K562 (cell line): ENCODE results near the gene DERL3.

Experiments
- CREM ChIP-seq: IDR thresholded peaks from 2 replicates; pipeline ENCODE4 v1.6.1; 2014; ENCODE audit warnings: antibody characterized with exemption, low read depth
- EZH2 ChIP-seq: IDR thresholded peaks from 2 replicates; pipeline ENCODE4 v1.6.1; 2012; ENCODE audit warnings: low read depth, mild to moderate bottlenecking, inconsistent platforms, low read length, borderline replicate concordance
- FOXJ3 ChIP-seq: sonication (generic); formaldehyde crosslinking; IDR thresholded peaks from 2 replicates; pipeline ENCODE4 v1.4.0; 2020; ENCODE audit warnings: mild to moderate bottlenecking, missing genetic modification reagents
- FOXK2 ChIP-seq, 2 experiments: fragments of 450-650 bp; IDR thresholded peaks in 1 of 2; conservative IDR thresholded peaks in 1 of 2; 2 replicates each; pipeline ENCODE4 v1.6.1; 2016; ENCODE audit warnings: low read depth in 2 of 2, mild to moderate bottlenecking in 1 of 2
- KDM1A ChIP-seq, 2 experiments: fragments of 450-650 bp; IDR thresholded peaks; 2 replicates each; pipeline ENCODE4 v1.6.1; 2016; ENCODE audit warnings: mild to moderate bottlenecking in 2 of 2
- TAF1 ChIP-seq: IDR thresholded peaks from 2 replicates; pipeline ENCODE4 v1.6.1; 2011; ENCODE audit warnings: mild to moderate bottlenecking, low read length, moderate library complexity; ENCODE audit not compliant: insufficient read depth, control insufficient read depth, severe bottlenecking; ENCODE audit errors: extremely low read depth
- ZNF274 ChIP-seq: IDR thresholded peaks from 2 replicates; pipeline ENCODE4 v1.6.1; 2011; ENCODE audit warnings: low read depth, mild to moderate bottlenecking, low read length, moderate library complexity, borderline replicate concordance
- TF ChIP-seq, protein P1 (sequence below): sonication (generic); formaldehyde crosslinking; IDR thresholded peaks from 2 replicates; pipeline ENCODE4 v1.8.0; 2022; ENCODE audit warnings: missing genetic modification reagents, mild to moderate bottlenecking, borderline replicate concordance
- TF ChIP-seq, protein P2 (sequence below): IDR thresholded peaks from 2 replicates; pipeline ENCODE4 v1.6.1; 2016; ENCODE audit warnings: missing genetic modification characterization, missing compliant biosample characterization
- TF ChIP-seq, protein P3 (sequence below), 3 experiments: IDR thresholded peaks in 2 of 3; conservative IDR thresholded peaks in 1 of 3; 2 replicates each; pipeline ENCODE4 v1.5.1; 2011 to 2012; ENCODE audit warnings: low read length in 3 of 3, mild to moderate bottlenecking in 3 of 3, control low read depth in 2 of 3, improper control_type of control experiment in 1 of 3, inconsistent platforms in 1 of 3, low read depth in 1 of 3, mixed read lengths in 1 of 3, moderate library complexity in 1 of 3; ENCODE audit not compliant: insufficient read depth in 2 of 3

GRCh38 chr22:23834793-23835483, 3.9 kb downstream of the DERL3 start:
- TF ChIP-seq, protein P1, sequence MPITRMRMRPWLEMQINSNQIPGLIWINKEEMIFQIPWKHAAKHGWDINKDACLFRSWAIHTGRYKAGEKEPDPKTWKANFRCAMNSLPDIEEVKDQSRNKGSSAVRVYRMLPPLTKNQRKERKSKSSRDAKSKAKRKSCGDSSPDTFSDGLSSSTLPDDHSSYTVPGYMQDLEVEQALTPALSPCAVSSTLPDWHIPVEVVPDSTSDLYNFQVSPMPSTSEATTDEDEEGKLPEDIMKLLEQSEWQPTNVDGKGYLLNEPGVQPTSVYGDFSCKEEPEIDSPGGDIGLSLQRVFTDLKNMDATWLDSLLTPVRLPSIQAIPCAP (CRISPR knock-in tag) = no peak
- TF ChIP-seq EZH2 (no peak), ZNF274 (no peak), FOXK2 (conservative IDR thresholded peaks at IDR 0.05 in 1 of 2, IDR thresholded peaks at IDR 0.05 in 1 of 2; ENCODE audit: low read depth in 2 of 2) (no peak), FOXJ3 (no peak), KDM1A (IDR thresholded peaks at IDR 0.05) (no peak), TAF1 (no peak), CREM (no peak)
- TF ChIP-seq, protein P2, sequence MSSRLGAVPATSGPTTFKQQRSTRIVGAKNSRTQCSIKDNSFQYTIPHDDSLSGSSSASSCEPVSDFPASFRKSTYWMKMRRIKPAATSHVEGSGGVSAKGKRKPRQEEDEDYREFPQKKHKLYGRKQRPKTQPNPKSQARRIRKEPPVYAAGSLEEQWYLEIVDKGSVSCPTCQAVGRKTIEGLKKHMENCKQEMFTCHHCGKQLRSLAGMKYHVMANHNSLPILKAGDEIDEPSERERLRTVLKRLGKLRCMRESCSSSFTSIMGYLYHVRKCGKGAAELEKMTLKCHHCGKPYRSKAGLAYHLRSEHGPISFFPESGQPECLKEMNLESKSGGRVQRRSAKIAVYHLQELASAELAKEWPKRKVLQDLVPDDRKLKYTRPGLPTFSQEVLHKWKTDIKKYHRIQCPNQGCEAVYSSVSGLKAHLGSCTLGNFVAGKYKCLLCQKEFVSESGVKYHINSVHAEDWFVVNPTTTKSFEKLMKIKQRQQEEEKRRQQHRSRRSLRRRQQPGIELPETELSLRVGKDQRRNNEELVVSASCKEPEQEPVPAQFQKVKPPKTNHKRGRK (tag) = no peak
- TF ChIP-seq, protein P3, sequence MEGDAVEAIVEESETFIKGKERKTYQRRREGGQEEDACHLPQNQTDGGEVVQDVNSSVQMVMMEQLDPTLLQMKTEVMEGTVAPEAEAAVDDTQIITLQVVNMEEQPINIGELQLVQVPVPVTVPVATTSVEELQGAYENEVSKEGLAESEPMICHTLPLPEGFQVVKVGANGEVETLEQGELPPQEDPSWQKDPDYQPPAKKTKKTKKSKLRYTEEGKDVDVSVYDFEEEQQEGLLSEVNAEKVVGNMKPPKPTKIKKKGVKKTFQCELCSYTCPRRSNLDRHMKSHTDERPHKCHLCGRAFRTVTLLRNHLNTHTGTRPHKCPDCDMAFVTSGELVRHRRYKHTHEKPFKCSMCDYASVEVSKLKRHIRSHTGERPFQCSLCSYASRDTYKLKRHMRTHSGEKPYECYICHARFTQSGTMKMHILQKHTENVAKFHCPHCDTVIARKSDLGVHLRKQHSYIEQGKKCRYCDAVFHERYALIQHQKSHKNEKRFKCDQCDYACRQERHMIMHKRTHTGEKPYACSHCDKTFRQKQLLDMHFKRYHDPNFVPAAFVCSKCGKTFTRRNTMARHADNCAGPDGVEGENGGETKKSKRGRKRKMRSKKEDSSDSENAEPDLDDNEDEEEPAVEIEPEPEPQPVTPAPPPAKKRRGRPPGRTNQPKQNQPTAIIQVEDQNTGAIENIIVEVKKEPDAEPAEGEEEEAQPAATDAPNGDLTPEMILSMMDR (IDR thresholded peaks at IDR 0.05 in 2 of 3, conservative IDR thresholded peaks at IDR 0.05 in 1 of 3; ENCODE audit: insufficient read depth in 2 of 3, low read depth in 1 of 3, low read length in 3 of 3) = no peak
